Astrocyte (in vitro differentiated cells and primary cell): Measurements from ENCODE around the gene SHC3.

Experiments used
- CTCF ChIP-seq: IDR thresholded peaks from 2 replicates; pipeline ENCODE4 v1.5.1; 2011; ENCODE audit warnings: low read depth, mild to moderate bottlenecking, inconsistent platforms, low read length, moderate library complexity; ENCODE audit not compliant: insufficient read depth
- EZH2 ChIP-seq: IDR thresholded peaks from 2 replicates; pipeline ENCODE4 v1.6.1; 2012; ENCODE audit warnings: mild to moderate bottlenecking, low read length, inconsistent platforms; ENCODE audit not compliant: insufficient read depth

- TF ChIP-seq EZH2: no peak
- TF ChIP-seq CTCF: no peak
Measured at GRCh38 chr9:89183146-89183545, 4.5 kb upstream of the SHC3 start.
